Astrocyte (in vitro differentiated cells and primary cell): ENCODE data around the gene FHL3. TPM values are rescaled to one million over a fixed set of nuclear protein-coding genes. Genes with fewer than 3 reads are reported as not detected.

Experiments
- DNase-seq: peaks from one replicate; pipeline ENCODE4 v3.0.0-alpha.2; 2010; ENCODE audit warnings: low read depth
- FAIRE-seq: peaks from 2 replicates; lab custom pipeline; 2011; peaks lifted over from hg19 to GRCh38; lab: Jason Lieb, UNC
- H2AFZ ChIP-seq: 2 replicates; pipeline ENCODE4 v1.6.0; 2012; ENCODE audit warnings: low read depth, low read length, inconsistent platforms
- H3K27ac ChIP-seq: 2 replicates; pipeline ENCODE4 v1.5.1; 2011; ENCODE audit warnings: low read depth, low read length, inconsistent platforms
- H3K27me3 ChIP-seq: 2 replicates; pipeline ENCODE4 v1.6.0; 2011; ENCODE audit warnings: low read length, inconsistent platforms; ENCODE audit not compliant: insufficient read depth
- H3K36me3 ChIP-seq: 2 replicates; pipeline ENCODE4 v1.5.1; 2011; ENCODE audit warnings: low read length, inconsistent platforms; ENCODE audit not compliant: insufficient read depth
- H3K4me1 ChIP-seq: 2 replicates; pipeline ENCODE4 v1.5.1; 2011; ENCODE audit warnings: low read length, inconsistent platforms; ENCODE audit not compliant: insufficient read depth
- H3K4me2 ChIP-seq: 2 replicates; pipeline ENCODE4 v1.6.0; 2012; ENCODE audit warnings: low read length, inconsistent platforms
- H3K4me3 ChIP-seq: 2 replicates; pipeline ENCODE4 v1.5.1; 2011; ENCODE audit warnings: low read depth, mild to moderate bottlenecking, low read length, inconsistent platforms; ENCODE audit not compliant: insufficient read depth
- H3K79me2 ChIP-seq: 2 replicates; pipeline ENCODE4 v1.6.0; 2012; ENCODE audit warnings: mild to moderate bottlenecking, low read length, inconsistent platforms; ENCODE audit not compliant: insufficient read depth
- H3K9ac ChIP-seq: 2 replicates; pipeline ENCODE4 v1.6.0; 2012; ENCODE audit warnings: mild to moderate bottlenecking, low read length, inconsistent platforms
- H3K9me3 ChIP-seq: 2 replicates; pipeline ENCODE4 v1.5.1; 2012; ENCODE audit warnings: low read depth, mild to moderate bottlenecking, low read length, inconsistent platforms; ENCODE audit not compliant: insufficient read depth
- H4K20me1 ChIP-seq: 2 replicates; pipeline ENCODE4 v1.6.0; 2012; ENCODE audit warnings: low read length, inconsistent platforms; ENCODE audit not compliant: insufficient read depth
- H3K27ac Mint-ChIP-seq: one replicate; pipeline ENCODE4 v1.8.0; 2021; ENCODE audit warnings: mild to moderate bottlenecking, mixed read lengths; ENCODE audit not compliant: unreplicated experiment
- H3K27me3 Mint-ChIP-seq: one replicate; pipeline ENCODE4 v1.8.0; 2021; ENCODE audit warnings: low read depth, mixed read lengths; ENCODE audit not compliant: unreplicated experiment
- H3K36me3 Mint-ChIP-seq: one replicate; pipeline ENCODE4 v1.8.0; 2021; ENCODE audit warnings: low read depth, mixed read lengths; ENCODE audit not compliant: unreplicated experiment
- H3K4me1 Mint-ChIP-seq: one replicate; pipeline ENCODE4 v1.8.0; 2021; ENCODE audit warnings: low read depth, mixed read lengths; ENCODE audit not compliant: unreplicated experiment
- H3K4me3 Mint-ChIP-seq: one replicate; pipeline ENCODE4 v1.8.0; 2021; ENCODE audit warnings: mild to moderate bottlenecking, moderate library complexity, mixed read lengths; ENCODE audit not compliant: unreplicated experiment
- H3K9me3 Mint-ChIP-seq: one replicate; pipeline ENCODE4 v1.8.0; 2021; ENCODE audit warnings: mild to moderate bottlenecking, mixed read lengths; ENCODE audit not compliant: unreplicated experiment
- EZH2 ChIP-seq: IDR thresholded peaks from 2 replicates; pipeline ENCODE4 v1.6.1; 2012; ENCODE audit warnings: mild to moderate bottlenecking, low read length, inconsistent platforms; ENCODE audit not compliant: insufficient read depth
- total RNA-seq: library from RNA; stranded (reverse); gene quantifications from 2 replicates; pipeline ENCODE4 v1.2.1, GENCODE V29; 2021
- TF ChIP-seq, protein P1 (sequence below): IDR thresholded peaks from 2 replicates; pipeline ENCODE4 v1.5.1; 2011; ENCODE audit warnings: low read depth, mild to moderate bottlenecking, inconsistent platforms, low read length, moderate library complexity; ENCODE audit not compliant: insufficient read depth

Gene FHL3
- total RNA-seq, 1 donor from 2014 or later: 107 TPM

DNA sequence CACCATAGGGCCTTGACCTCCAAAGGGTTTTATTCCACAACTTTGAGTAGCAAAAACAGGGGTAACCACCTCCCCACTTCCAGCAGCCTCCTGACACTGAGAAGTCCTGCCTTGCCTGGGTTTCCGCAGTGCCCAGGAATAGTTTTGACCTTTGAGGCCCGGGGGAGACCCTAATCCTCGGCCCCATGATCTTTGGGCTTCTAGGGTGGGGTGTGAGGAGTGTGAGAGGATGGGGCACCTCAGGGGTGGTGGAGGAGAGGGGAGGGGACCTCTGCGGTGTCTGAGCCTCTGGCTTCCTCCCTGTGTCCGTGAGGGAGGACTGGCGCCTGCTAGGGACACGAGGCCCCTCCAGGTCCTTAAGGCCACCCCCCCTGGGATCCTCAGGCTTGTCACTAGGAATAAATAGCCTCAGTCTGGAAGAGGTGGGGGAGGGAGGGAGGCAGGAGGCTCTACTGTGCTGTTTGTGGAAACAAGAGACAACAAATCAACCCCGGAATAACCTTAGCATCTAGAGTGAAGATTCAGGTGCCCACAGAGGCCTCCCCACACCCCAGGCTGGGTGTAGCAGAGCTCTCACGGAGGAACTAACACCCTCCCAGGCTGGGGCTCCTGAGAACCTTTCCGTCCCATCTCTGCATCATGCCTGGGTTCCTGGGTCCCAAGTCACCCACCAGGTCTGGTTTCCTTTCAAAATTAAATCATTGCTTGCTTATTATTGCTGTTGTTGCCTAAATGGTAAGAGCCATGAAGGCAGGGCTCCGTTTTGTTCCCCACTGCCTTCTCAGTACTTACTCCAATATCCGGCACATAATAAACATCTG lies 904 bp upstream of the FHL3 start:
- Histone ChIP-seq H3K9ac (peak overlapping the region; percentile 55), H3K36me3 (no peaks in the 10 kb centered on the region), H3K4me1 (peaks cover 33% of the 10 kb centered on the region), H3K79me2 (peaks cover 36% of the 10 kb centered on the region), H4K20me1 (peaks cover 27% of the 10 kb centered on the region), H3K27me3 (no peaks in the 10 kb centered on the region), H3K4me2 (peak overlapping the region; percentile 72), H3K9me3 (no peaks in the 10 kb centered on the region), H2AFZ (peak overlapping the region; percentile 30), H3K27ac (no peak overlapping the region), H3K4me3 (peak overlapping the region; percentile 36)
- TF ChIP-seq, protein P1, sequence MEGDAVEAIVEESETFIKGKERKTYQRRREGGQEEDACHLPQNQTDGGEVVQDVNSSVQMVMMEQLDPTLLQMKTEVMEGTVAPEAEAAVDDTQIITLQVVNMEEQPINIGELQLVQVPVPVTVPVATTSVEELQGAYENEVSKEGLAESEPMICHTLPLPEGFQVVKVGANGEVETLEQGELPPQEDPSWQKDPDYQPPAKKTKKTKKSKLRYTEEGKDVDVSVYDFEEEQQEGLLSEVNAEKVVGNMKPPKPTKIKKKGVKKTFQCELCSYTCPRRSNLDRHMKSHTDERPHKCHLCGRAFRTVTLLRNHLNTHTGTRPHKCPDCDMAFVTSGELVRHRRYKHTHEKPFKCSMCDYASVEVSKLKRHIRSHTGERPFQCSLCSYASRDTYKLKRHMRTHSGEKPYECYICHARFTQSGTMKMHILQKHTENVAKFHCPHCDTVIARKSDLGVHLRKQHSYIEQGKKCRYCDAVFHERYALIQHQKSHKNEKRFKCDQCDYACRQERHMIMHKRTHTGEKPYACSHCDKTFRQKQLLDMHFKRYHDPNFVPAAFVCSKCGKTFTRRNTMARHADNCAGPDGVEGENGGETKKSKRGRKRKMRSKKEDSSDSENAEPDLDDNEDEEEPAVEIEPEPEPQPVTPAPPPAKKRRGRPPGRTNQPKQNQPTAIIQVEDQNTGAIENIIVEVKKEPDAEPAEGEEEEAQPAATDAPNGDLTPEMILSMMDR: no peak
- no peak for TF ChIP-seq EZH2
- no peak overlapping the region for H3K27ac Mint-ChIP-seq
- no peaks in the 10 kb centered on the region for H3K27me3 Mint-ChIP-seq
- peak overlapping the region; percentile 66 for H3K4me3 Mint-ChIP-seq
- FAIRE-seq: no peak
- no peak for DNase-seq
- H3K4me1 Mint-ChIP-seq: peaks cover 24% of the 10 kb centered on the region
- H3K9me3 Mint-ChIP-seq: no peaks in the 10 kb centered on the region
- peaks cover 9% of the 10 kb centered on the region for H3K36me3 Mint-ChIP-seq

DNA sequence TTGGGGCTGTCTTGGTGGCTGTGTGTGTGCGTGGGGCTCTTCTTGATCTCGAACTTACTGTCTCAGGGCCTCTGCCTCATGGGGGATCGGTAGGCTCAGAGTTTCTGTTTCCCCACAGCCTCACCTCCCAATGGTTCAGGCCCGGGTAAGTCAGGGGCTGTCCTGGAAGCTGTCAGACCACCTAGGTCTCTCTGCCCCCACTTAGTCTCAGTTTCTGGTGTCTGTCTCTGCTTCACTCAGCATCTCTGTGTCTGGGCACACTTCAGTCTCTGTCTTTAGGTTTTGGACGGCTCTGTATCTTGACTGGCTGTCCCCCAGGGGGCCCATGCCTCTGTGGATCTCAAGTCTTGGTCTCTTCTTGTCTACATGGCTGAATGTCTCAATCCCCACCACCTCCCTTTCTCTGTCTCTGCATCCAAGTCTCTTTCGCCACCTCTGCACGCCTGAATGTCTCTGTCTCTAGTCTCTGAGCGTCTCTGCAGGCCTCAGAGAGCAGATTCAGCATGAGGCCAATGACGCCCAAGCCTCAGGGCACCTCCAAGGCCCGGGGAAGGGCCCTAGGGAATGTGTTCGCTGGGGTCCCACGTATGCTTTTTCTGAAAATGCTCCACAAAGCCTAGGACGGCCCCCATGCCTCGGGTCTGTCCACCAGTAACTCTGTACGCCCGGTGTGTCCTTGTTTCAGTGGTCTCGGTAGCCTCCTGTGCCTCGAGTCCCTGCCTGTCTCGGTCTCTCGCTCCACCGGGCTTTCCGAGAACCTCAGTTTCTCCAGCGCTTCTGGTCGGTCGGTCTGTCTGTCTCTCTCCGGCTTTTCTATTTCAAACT lies 818 bp downstream of the FHL3 start:
- no peaks in the 10 kb centered on the region for H3K27me3 ChIP-seq
- H3K9ac ChIP-seq: peak overlapping the region; percentile 89
- H3K27me3 Mint-ChIP-seq: no peaks in the 10 kb centered on the region
- H3K4me2 ChIP-seq: peak overlapping the region; percentile 92
- peak overlapping the region; percentile 66 for H3K27ac Mint-ChIP-seq
- no peaks in the 10 kb centered on the region for H3K9me3 Mint-ChIP-seq
- peak overlapping the region; percentile 87 for H3K4me3 ChIP-seq
- TF ChIP-seq, protein P1: no peak
- no peak for TF ChIP-seq EZH2
- DNase-seq: no peak
- FAIRE-seq: no peak
- H3K4me3 Mint-ChIP-seq: peak overlapping the region; percentile 92
- H3K36me3 ChIP-seq: no peaks in the 10 kb centered on the region
- H2AFZ ChIP-seq: no peak overlapping the region
- peaks cover 46% of the 10 kb centered on the region for H3K4me1 ChIP-seq
- H3K36me3 Mint-ChIP-seq: peaks cover 9% of the 10 kb centered on the region
- peak overlapping the region; percentile 59 for H3K27ac ChIP-seq
- H3K4me1 Mint-ChIP-seq: peaks cover 37% of the 10 kb centered on the region
- no peaks in the 10 kb centered on the region for H3K9me3 ChIP-seq
- peaks cover 27% of the 10 kb centered on the region for H4K20me1 ChIP-seq
- peaks cover 53% of the 10 kb centered on the region for H3K79me2 ChIP-seq
